HG02884 (cell line): ENCODE measurements around the gene UCHL3.

ENCODE experiments used
- ATAC-seq: cut with Tn5 transposase; IDR thresholded peaks from one replicate; pipeline ENCODE4 v1.9.1; 2021; ENCODE audit warnings: mild to moderate bottlenecking, moderate library complexity; ENCODE audit not compliant: unreplicated experiment

UCHL3 gene

DNA sequence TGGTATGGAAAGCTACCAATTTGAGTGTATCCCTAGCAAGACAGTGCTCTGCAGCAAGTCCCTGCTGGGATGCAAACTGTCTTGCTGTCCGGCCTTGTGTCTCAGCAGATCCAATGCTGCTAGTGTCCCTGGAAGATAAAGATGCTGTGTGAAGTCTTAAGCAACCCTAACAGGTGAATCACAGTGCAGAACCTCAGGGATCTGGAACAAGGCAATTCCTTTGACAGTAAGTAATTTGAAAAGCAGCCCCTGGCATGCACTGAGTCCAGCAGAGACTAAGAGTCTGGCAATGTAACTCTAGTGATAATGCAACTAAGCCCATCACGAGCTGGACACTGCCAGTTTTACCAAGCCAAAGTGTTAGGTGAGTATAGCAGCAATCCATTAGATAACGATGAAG, 1.7 kb upstream of the UCHL3 start:
- no peak for ATAC-seq

DNA sequence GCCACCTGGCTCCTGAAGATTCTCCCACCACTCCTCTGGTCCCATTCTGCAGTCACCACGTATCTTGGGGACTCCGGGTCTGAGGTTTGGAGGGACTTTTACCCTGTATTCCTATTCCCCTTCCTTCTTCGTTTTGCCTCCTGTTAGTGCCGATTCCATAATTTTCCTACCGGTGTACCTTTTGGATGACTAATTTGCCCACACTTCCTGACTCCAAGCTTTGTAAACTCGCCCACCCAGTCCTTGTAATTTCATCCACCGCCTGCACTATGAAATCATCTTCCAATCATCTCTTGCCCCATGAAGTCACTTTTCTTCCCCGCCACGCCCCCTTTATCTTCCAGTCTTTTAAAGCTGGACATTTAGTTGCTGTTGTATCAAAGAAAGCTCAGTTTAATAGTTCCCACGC, 572 bp downstream of the UCHL3 start:
- peak; percentile 7 for ATAC-seq

DNA sequence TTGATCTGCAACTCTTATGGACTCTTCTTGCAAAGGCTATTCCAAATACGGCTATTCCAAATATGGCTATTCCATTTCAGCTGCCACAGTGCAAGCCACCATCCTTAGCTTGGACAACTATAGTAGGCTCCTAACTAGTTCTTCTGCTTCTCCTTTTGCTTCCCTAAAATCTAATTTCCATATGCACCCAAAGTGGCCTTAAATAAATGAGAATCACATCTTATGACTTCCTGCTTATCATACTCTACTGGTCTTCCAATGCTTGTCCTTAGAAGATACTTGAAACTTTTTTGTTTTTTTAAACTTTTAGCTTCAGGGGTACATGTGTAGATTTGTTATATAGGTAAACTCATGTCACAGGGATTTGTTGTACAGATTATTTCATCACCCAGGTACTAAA, 4.9 kb downstream of the UCHL3 start:
- no peak for ATAC-seq

DNA sequence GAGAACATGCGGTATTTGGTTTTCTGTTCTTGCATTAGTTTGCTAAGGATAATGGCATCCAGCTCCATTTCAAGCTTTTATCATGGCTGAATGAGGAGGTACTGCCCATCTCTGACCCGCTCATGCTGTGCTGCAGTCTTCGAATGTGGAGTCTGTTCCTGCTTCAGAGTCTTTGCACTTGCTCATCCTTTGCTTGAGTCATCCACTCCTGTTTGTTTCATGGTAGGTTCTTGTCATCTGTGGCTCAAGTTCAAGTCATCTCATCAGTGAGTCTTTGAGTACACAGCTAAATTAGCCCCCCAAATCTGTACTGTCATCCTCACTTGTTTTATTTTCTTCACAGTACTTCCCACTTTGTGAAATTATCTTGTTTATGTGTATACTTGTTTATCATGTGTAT, 5.4 kb downstream of the UCHL3 start:
- ATAC-seq, result no peak

DNA sequence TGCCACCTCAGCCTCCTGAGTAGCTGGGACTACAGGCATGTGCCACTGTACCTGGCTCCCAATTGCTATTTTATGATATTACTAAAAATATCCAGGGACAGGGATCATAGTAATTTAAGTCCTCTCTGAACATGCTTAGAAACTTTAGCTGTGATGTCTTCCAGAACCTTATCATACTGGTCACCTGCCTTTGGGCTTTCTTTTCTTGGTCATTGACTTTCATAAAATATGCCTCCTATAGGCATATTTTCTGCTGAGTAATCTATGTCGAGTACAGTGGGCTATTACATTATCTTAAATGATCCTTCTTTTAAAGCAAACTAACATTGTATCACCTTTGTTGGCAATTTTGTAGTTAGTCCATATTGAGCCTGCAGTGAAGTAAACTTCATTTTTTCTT, 6.2 kb downstream of the UCHL3 start:
- no peak for ATAC-seq

DNA sequence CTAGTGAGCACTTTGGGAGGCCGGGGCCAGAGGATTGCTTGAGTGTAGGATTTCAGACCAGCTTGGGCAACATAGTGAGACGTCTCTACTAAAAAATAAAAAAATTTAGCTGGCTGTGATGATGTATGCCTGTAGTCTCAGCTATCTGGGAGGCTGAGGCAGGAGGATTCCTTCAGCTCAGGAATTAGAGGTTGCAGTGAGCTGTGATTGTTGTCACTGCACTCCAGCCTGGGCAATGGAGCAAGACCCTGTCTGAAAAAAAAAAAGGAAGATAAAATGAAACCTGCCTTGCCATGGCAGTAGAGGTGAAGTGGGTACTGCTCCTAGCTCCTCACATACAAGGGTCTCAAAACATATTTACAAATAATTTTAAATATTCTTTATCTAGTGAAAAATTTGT, 7.4 kb downstream of the UCHL3 start:
- ATAC-seq, result no peak

DNA sequence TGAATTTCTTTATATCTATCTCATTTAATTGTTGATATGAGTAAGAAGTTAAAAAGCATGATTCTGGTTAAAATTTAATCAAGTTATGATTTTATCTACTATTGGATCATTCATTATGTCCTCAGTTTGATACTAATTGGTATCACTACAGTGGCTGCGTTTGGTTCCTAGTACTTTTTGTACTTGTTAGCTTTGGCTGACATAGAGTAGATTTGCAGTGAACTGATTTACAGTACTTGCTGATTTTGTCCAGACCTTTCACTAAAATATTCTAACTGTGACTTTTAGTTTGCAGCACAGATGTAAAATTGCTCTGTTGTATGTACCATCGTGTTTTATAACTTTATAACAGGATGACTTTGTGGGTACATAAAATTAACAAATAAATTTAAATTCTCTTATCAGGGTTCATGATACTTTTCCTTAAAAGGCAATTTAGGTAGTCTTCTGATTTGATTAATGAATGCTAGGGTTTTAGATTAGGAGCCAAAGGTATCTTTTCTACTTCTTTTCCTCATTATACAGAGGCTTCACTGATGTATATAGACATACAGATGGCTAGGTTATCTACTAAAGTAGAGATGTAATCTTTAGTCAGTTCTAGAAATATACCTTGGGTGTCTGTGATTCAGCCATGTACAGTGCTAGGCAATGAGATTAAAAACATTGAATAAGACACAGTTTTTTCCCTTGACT, 8.7 kb downstream of the UCHL3 start:
- no peak for ATAC-seq

DNA sequence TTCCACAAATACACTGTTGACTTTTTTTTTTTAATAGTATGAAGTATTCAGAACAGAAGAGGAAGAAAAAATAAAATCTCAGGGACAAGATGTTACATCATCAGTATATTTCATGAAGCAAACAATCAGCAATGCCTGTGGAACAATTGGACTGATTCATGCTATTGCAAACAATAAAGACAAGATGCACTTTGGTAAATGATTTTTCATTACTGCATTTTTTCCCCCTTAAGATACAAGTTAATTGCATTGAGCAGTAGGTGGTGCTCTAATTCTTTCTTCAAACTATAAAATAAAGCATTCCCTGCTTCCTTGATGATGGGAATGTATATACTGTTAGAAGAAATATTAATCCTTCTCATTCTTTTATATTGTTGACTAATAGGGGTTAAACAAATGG, 17.1 kb downstream of the UCHL3 start:
- no peak for ATAC-seq

DNA sequence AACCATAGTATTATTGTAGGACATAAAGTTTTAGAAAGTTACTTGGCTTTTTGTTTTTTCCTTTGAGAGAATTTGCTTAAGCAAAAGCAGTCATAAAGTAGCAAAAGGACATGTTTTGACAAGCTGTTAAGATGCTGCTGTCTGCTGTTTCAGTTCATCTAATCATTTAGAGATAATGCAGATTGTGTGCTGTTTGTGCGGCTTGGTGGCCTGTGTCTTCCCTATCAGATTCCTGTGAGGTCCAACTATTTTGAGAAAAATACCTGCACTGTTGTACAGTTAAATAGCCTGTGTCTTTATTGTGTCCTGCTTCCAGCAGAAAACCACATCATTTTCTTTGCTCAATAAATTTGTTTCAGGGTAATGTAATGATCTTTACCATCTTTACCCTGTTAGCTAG, 20.0 kb downstream of the UCHL3 start:
- ATAC-seq, result no peak

DNA sequence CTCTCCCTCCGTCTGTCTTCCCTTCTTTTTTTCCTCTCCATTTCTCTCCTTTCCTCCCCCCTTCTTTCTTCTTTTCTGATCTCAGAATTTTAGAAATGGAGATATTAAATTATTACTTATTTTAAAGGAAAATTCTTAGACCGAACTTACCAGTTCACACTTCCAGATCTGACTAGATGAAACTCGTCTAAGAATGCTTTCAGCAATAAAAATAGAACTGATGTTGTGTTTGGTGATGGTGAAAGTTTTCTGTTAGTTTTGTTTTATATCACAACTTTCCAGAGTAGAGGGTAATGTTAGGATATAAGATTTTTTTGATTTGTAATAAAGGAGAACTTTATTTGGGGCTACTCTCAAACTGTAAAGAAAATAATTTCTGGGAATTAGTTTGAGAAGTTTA, 29.9 kb downstream of the UCHL3 start:
- peak; percentile 79 for ATAC-seq

DNA sequence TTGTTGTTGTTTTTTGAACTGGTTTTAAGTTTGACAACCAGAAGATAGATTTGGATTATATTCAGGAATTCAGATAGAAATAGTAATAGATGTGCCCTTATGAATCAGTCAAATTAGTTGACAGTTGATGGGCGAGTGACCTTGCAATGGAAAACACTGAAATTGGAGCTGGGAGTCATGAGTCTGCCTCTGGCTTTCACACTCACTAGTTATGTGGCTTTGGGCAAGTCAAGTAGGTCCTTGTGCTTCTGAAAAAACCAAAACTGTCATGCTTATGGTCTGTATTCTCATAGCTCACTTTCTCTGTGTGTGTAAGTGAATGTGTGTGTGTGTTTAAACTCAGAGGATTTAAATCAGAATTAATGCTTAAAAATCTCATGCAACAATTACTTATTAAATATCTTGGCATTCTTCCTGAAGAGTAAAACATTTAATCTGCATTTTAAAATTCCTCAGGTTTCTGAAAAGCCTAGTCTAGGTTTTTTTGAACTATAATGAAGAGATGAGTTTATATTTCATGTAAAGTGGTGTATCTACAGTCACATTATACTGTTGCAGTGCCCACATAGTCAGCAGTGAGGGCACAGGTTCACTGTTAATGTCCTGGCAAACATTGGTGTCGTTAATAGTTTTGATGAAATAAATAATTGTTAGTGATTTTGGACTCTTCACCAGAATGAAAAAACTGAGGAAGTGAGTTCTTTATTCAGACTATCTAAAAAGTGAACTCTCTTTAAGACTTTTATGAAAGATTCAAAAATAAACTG, 32.5 kb downstream of the UCHL3 start:
- no peak for ATAC-seq

DNA sequence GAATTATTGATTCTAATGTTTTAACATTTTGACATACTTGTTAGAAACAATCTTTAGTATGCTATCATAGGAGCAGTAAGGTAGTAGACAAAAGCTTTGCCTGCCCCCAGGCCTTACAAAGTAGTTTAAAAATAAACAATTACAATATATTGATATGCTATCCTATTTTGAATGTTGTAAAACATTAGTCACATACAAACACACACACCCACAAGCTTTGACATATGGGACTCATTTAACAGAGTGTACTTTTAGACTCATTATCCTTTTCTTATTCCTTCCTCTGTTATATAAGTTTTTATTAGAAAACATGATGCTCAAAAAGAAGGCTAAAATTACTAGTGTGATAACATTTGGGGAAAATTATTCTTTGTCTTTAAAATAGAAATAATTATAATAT, 33.5 kb downstream of the UCHL3 start:
- no peak for ATAC-seq

DNA sequence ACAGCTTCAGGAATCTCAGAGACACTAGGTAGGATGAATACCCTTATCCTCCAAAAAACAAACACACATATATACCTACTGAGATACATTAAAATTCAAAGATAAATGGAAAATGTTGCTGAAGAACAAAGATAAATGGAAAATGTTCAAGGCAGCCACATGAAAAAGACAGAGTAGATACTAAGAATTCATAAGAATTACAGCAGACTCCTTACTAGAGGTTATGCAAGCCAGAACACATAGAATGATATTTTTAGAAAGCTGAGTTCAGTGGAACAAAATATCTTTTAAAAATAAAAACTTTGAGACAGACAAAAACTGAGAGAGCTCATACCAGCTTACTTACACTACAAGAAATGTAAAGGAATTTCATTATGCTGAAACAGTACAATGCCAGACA, 35.6 kb downstream of the UCHL3 start:
- ATAC-seq, result no peak

DNA sequence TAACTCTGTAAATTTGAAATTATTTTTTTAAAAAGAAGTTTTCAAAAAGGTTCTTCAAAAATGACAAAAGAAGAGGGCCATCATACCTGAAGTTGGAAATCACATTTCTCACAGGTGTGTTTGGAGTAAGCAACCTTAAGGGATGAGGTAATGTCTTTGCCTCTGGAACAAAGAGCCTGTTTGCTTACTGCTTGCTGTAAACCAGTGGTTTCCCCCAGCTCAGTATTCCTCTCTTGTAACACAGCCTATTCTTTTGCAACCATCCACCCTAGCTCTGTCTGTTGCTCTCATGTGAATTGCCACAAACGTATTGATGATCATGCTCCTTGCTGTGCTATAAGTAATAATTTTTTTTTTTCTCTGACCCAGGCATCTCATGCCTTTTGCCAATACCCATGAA, 38.1 kb downstream of the UCHL3 start:
- no peak for ATAC-seq

DNA sequence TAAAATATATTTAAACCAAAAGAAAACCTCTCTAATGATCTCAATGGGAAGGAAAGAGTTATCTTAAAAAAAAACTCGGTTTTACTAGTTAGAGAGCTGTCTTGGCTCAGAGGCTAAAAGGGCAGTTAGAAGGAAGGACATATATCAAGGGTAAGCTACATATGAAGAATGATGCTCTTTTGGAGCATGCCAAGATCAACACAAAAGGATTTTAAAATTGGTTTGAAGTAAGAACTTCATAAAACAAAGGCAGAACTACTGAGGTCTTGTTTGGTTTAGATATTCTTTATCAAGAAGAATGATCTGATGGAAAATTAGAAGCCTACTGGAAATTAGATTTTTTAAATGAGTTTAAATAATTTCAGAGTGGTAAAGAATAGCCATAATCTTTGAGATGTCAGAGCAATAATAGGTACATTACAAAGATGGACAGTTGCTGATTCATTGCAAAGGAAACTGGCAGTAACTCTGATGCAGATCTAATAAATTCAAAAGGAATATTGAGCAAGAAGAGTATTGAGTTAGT, 47.1 kb downstream of the UCHL3 start:
- ATAC-seq, result no peak

DNA sequence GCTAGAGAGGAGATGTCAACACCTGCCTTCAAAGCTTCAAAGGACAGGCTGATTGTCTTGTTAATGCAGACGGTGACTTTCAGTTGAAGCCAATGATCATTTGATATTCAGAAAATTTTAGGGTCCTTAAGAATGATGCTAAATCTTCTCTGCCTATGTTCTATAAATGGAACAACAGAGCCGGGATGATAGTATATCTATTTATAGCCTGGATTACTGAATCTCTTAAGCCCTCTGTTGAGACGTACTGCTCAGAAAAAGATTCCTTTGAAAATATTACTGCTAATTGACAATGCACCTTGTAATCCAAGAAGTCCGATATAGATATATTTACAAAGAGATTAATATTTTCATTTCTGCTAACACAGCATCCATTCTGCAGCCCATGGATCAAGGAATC, 50.8 kb downstream of the UCHL3 start:
- no peak for ATAC-seq

DNA sequence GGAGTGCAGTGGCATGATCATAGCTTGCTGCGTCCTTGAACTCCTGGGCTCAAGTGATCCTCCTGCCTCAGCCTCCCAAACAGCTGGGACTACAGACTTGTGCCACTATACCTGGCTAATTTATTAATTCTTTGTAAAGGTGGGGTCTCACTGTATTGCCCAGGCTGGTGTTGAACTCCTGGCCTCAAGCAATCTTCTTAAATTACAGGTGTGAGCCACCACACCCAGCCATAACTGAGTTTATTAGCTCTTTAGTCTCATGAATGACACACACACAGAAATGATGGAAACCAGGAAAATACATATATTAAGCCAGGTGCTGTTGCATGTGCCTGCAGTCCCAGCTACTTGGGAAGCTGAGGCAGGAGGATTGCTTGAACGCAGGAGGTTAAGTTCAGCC, 53.4 kb downstream of the UCHL3 start:
- no peak for ATAC-seq

DNA sequence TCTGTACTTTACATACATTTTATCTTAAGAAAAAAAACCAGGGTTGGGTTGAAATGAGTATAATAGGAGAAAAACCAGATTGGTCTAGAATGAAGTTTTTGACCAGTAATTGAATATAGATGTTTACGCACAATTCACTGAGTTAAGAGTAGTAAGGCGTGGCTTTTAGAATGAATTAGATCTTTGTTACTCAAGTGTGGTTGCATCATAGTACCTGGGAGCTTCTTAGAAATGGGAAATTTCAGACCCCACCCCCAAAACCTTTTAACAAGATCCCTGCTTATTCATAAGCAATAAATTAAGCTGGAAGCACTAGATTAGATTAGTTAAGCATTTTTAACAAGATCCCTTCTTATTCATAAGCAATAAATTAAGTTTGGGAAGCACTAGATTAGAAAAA, 57.9 kb downstream of the UCHL3 start:
- ATAC-seq, result no peak

DNA sequence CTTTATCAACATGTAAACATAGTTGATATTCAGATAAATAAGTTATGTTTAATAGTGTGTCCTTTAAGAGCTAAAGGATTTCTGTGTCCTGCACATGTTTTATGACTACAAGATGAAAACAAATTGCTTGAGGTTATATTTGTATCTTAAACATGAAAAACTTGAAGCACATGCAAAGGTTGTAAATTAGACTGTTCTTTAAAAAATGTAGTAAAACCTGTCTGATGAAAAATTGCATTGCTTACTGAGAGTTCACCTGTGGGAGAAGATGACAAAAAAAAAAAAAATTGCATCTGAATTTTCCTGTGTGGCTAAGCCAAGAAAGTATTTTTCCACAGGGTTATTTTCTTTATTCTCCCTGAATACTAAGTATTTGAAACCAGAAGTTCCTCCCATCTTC, 60.9 kb downstream of the UCHL3 start:
- no peak for ATAC-seq

DNA sequence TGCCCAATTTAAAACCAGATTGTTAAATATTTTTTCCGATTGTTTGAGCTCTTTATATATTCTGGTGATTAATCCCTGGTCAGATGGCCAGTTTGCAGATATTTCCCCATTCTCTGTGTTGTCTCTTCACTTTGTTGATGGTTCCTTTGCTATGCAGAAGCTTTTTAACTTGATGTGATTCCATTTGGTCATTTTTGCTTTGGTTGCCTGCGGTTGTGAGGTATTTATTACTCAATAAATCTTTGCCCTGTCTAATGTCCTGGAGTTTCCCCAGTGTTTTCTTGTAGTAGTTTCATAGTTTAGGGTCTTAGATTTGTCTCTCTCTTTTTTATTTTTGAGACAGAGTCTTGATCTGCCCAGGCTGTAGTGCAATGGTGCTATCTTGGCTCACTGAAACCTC, 62.8 kb downstream of the UCHL3 start:
- ATAC-seq, result no peak

DNA sequence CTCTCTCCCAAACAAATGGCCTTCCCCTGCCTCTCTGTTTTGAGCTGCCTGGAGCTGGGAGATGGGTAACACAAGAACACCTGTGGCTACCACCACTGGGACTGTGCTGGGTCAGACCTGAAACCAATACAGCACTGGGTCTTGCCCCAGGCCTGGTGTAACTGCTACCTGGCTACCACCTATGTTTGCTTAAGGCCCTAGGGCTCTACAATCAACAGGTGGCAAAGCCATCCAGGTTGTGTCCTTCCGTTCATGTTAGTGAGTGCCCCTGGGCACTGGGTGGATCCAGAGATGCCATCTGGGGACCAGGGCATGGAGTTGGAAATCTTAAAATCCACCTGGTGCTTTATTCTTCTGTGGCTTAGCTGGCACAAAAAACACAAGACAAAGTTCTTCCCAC, 67.6 kb downstream of the UCHL3 start:
- ATAC-seq, result no peak

DNA sequence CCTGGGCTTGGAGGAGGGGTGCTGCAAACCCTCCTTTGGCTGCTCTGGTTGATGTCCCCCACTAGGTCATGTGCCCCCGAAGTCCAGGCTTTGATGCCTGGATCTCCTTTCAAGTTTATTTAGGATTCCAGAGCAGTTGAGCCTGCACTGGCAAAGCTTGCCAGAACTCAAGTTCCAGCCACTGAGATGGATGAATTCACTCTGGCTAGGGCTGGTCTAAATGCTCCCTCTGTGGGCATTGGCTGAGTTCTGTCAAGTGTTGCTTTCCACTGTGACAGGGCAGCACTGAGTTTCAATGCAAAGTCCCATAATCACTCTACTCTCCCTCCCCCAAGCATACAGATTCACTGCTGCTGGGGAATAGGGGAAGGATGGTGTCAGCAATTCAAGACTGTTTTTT, 68.7 kb downstream of the UCHL3 start:
- no peak for ATAC-seq

DNA sequence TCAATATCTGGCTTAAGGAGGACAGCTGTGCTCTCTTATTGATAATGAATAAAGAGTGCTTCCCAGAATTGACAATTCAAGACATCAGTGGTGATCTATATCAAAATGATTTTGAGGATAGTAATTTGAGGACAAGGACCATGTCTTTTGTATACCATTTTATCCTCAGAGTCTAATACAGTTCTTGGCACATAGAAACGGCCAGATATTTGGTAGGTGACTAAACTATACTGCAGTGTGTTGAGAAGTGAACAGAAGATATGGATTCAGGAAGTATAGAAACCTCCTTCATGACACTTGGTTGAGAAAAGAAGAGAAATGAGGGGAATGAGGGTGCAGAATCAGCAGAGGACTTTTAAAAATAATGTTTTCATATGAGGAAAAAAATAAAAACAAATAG, 70.4 kb downstream of the UCHL3 start:
- no peak for ATAC-seq
